GM19043 (cell line): ENCODE results near the gene ALK.
A peak's percentile ranks its signal among the peaks of the same experiment; 100 is the strongest.

Experiments used
- ATAC-seq: cut with Tn5 transposase; IDR thresholded peaks from one replicate; pipeline ENCODE4 v1.9.1; 2021; ENCODE audit warnings: low read depth; ENCODE audit not compliant: unreplicated experiment

ALK gene

DNA sequence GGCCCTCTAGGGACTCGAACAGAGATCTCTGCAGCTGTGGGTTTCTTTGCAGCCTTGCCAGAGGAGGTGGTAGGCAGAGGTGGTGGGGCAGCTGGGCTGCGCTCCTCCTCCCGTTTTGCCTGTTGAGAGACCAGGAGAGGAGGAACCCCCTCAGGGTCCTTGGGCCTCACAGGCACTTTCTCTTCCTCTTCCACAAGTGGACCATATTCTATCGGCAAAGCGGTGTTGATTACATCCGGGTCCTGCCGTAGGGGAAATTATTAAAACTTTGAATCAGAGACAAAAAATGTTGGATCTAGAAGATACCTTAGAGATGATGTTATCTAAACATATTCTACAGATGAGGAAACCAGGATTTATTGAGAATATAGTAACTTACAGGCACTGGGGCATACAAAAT is 727.7 kb downstream of the ALK start:
- no peak for ATAC-seq

GRCh38 chr2:29193111-29193510 is 728.3 kb downstream of the ALK start:
- ATAC-seq = no peak

DNA sequence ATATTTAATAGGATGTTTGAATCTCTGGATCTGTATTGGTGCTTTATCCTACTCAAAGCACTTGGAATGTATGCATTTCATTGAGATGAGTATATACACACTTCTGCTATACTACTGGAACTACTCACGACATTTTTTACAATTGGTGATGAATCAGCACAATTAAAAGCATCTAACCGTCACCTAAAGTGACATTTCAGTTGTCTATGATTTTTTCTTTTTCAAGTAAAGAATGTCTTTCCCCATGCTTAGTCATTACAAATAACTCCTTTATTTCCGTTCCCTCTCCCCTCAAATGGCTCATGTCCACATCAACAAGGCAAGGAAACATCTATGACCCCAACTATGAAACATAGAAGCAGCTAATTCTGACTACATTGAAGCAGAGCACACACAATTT is 728.9 kb downstream of the ALK start:
- ATAC-seq = no peak

DNA sequence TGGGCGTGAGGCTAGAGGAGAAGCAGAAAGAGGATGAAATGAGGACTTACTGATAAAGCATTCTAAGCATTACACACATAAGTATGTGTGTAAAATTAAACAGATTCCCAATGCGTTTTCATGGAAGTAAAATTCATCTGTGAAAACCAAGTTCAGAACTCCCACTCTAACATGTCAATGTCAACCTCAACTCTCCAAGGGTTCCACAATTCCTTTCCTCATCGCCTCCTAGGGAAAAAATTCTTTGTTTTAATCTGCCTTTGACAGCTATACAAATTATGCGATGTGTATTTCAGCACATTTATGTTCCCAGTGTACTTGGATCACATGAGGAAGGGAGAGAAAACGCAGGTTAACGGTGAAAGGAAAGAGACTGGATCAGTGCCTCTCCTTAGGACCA is 729.6 kb downstream of the ALK start:
- ATAC-seq = no peak

GRCh38 chr2:29189052-29189451 is 732.3 kb downstream of the ALK start:
- peak; percentile 87 for ATAC-seq

GRCh38 chr2:29187926-29188325 is 733.5 kb downstream of the ALK start:
- ATAC-seq = no peak

- no peak for ATAC-seq
Observed at GRCh38 chr2:29186817-29187216, 734.6 kb downstream of the ALK start.

- ATAC-seq = no peak
Observed at GRCh38 chr2:29184531-29184930, 736.9 kb downstream of the ALK start.

DNA sequence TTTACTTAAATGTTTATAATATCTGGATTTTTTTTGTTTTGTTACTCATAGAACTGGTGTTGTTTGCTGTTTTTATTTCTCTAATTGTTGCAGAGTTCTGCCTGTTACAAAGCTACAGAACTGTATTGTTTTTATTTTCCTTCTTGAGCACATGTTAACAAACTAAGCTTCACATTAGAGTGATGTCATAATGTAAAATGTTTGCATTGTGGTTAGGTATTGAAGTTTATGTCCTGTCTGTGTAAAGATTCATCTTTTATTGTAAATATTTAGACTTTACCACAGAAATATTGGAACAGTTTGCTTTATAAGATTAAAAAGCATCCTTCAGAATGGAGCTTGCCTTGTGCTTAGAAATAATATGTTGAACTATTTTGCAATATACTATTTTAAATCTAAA is 738.5 kb downstream of the ALK start:
- no peak for ATAC-seq

- no peak for ATAC-seq
Observed at GRCh38 chr2:29182334-29182733, 739.1 kb downstream of the ALK start.

GRCh38 chr2:29175338-29175737 is 746.0 kb downstream of the ALK start:
- ATAC-seq = no peak

- ATAC-seq = no peak
Observed at GRCh38 chr2:29174937-29175336, 746.4 kb downstream of the ALK start.

- ATAC-seq = no peak
Observed at GRCh38 chr2:29166242-29167039, 754.9 kb downstream of the ALK start.

DNA sequence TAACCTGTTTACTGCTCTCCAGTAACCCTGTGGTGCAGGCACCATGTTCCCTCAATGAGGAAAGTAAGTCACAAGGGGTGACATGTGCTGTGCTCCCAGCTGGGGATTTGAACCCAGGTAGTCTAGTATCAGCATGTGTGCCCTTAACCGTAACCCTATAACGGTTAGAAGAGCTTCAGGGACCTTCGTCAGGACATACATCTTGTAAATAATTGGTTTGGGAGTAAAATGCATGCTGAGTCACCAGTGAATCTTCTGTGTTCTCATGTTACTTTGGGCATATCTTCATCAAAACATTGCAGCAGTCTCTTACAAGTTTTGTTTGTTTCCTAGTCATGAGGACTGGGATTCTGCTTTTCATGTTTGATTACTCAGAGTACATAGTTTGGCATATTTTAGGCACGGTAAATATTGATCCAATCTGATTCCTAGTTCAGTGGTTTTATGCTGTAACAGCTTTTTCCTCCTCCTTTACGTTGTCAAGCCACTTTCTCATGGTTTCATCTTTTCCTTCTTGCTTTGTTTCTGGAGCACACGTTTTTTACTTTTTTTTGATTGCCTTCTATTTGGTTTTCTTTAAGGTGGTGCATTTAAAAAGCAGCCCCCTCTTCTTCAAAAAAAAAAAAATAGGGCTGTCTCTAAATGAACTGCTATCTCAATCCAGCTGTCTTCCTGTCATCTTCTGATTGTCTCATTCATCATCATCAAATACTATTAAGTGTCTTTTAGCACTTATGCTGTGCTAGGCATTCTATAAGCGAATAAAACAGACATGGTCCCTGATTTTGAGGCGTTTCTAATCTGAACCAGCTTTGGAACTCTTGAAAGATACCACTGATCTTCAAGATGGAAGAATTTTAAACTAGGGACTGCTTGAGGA is 755.8 kb downstream of the ALK start:
- ATAC-seq = no peak

GRCh38 chr2:29164091-29164846 is 757.1 kb downstream of the ALK start:
- no peak for ATAC-seq

DNA sequence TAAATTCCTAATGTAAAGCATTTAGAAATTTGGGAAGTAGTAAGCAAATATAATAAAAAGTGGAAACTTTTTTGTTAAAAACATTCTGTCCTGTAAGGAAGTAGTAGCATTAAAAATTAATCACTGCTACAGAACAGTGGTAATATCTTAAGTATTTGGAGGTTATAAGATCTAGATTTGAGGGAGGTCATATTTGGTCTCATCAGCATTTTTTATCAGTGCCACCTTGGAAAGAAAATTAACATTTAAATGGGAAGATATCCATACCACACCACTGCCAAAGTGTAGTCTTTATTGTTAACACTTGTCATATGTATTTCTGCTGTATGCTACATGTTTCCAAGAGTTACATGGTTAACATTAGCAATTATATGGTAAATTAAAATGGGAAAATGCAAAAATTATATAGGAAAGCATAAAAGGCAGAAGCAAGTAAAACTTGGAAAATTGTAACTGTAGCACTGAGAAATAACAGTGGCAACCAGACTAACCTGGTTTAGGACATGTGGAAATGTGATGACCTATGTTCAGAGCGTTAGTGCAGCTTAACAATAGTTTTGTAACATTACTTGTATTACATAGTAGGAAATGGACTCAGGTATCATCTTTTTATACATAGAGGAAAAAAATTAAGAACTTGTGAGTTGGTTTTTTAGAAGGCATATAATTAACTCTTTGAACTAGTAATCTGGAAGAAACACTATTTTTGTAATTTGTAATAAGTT is 759.0 kb downstream of the ALK start:
- ATAC-seq = no peak

GRCh38 chr2:29160184-29160583 is 761.2 kb downstream of the ALK start:
- ATAC-seq = no peak

DNA sequence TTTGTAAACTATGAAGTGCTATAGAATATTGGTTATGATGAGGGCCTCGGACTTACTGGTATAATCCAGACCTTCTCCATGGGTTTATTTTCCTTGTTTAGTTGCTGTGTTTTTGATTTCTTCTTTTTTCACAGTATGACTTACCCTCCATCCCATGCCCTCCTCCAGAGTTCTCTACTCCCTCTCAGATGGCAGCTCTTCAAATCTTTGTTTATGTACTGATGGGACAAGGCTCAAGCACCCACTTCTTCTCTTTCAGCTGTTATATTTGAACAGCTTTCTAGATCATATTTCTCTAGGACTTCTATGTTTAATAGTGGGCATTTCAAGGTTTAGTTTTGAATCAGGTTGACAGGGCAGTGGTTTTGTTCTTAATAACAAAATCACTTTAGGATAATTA is 762.3 kb downstream of the ALK start:
- no peak for ATAC-seq

DNA sequence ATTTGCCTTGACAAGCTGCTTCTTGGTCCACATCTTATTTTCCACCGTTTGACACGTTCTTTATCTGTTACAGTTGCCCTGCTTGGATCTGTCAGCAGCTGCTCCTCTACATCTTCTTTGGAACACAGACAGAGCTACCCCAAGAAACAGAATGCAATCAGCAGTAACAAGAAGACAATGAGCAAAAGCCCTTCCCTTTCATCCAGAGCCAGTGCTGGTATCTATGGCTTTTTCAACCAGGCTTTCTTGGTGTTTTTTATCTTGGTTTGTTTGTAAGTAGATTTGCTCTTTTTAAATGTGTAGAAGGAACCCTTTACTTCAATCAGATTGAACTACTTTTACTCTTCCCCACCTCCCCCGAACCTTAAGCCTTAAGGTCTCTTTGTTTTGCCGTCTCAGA is 764.3 kb downstream of the ALK start:
- no peak for ATAC-seq

DNA sequence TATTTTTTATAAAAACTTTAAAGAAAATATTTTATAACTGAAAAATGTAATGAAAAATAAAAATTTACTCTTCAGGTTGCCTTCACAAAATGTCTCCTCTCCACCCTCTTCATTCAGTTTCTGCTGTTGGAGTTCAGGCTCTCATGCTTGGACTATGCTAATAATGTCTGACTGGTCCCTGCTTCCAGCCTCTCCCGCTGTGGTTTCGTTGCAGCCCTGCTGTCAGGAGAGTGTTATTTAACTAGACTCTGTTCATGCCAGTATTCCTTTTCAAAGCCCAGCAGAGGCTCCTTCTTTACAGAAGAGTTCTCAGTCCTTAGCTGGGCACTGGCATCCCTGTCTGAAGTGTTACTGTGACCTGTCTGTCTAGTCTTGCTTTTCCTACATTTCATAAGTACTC is 765.8 kb downstream of the ALK start:
- no peak for ATAC-seq
